SK-N-SH treated with all-trans-retinoic acid at 6 μM for 48 hours (cell line): Measurements from ENCODE around the gene ZNF175.

ENCODE experiments used
- ARNTL ChIP-seq: fragments of 450-650 bp; formaldehyde crosslinking; IDR thresholded peaks from 2 replicates; pipeline ENCODE4 v1.5.0; 2020; ENCODE audit warnings: low read depth, mild to moderate bottlenecking, moderate library complexity, borderline replicate concordance
- GLIS3 ChIP-seq: fragments of 250-450 bp; sonication (Bioruptor Pico); IDR thresholded peaks from 2 replicates; pipeline ENCODE4 v1.5.0; 2020; ENCODE audit warnings: mild to moderate bottlenecking, moderate library complexity
- POU6F1 ChIP-seq: fragments of 250-450 bp; sonication (Bioruptor Pico); IDR thresholded peaks from 2 replicates; pipeline ENCODE4 v1.8.0; 2021; ENCODE audit warnings: low read depth, mild to moderate bottlenecking, moderate library complexity, borderline replicate concordance
- PPARA ChIP-seq: fragments of 250-450 bp; sonication (Bioruptor Pico); IDR thresholded peaks from 2 replicates; pipeline ENCODE4 v1.5.0; 2020; ENCODE audit warnings: mild to moderate bottlenecking, borderline replicate concordance
- RARB ChIP-seq: fragments of 250-450 bp; sonication (Bioruptor Pico); IDR thresholded peaks from 2 replicates; pipeline ENCODE4 v1.8.0; 2021; ENCODE audit warnings: mild to moderate bottlenecking, moderate library complexity
- TCF4 ChIP-seq: fragments of 250-450 bp; sonication (Bioruptor Pico); IDR thresholded peaks from 2 replicates; pipeline ENCODE4 v1.8.0; 2021; ENCODE audit warnings: mild to moderate bottlenecking, moderate library complexity, borderline replicate concordance
- TOX ChIP-seq: fragments of 250-450 bp; sonication (Bioruptor Pico); IDR thresholded peaks from 2 replicates; pipeline ENCODE4 v1.8.0; 2021; ENCODE audit warnings: mild to moderate bottlenecking, moderate library complexity, borderline replicate concordance
- ZFP3 ChIP-seq: fragments of 250-450 bp; sonication (Bioruptor Pico); IDR thresholded peaks from 2 replicates; pipeline ENCODE4 v1.5.0; 2020; ENCODE audit warnings: mild to moderate bottlenecking, moderate library complexity
- ZNF70 ChIP-seq: fragments of 450-650 bp; formaldehyde crosslinking; IDR thresholded peaks from 2 replicates; pipeline ENCODE4 v1.5.0; 2020; ENCODE audit warnings: mild to moderate bottlenecking, moderate library complexity
- TF ChIP-seq, protein P1 (sequence below): fragments of 250-450 bp; sonication (Bioruptor Pico); IDR thresholded peaks from 2 replicates; pipeline ENCODE4 v1.5.0; 2020; ENCODE audit warnings: mild to moderate bottlenecking, moderate library complexity
- TF ChIP-seq, protein P2 (sequence below): fragments of 250-450 bp; sonication (Bioruptor Pico); IDR thresholded peaks from 2 replicates; pipeline ENCODE4 v1.8.0; 2020; ENCODE audit warnings: mild to moderate bottlenecking, moderate library complexity, borderline replicate concordance

GRCh38 chr19:51544038-51544437 is 27.0 kb upstream of the ZNF175 start:
- TF ChIP-seq, protein P1, sequence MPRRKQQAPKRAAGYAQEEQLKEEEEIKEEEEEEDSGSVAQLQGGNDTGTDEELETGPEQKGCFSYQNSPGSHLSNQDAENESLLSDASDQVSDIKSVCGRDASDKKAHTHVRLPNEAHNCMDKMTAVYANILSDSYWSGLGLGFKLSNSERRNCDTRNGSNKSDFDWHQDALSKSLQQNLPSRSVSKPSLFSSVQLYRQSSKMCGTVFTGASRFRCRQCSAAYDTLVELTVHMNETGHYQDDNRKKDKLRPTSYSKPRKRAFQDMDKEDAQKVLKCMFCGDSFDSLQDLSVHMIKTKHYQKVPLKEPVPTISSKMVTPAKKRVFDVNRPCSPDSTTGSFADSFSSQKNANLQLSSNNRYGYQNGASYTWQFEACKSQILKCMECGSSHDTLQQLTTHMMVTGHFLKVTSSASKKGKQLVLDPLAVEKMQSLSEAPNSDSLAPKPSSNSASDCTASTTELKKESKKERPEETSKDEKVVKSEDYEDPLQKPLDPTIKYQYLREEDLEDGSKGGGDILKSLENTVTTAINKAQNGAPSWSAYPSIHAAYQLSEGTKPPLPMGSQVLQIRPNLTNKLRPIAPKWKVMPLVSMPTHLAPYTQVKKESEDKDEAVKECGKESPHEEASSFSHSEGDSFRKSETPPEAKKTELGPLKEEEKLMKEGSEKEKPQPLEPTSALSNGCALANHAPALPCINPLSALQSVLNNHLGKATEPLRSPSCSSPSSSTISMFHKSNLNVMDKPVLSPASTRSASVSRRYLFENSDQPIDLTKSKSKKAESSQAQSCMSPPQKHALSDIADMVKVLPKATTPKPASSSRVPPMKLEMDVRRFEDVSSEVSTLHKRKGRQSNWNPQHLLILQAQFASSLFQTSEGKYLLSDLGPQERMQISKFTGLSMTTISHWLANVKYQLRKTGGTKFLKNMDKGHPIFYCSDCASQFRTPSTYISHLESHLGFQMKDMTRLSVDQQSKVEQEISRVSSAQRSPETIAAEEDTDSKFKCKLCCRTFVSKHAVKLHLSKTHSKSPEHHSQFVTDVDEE = no peak
- TF ChIP-seq, protein P2, sequence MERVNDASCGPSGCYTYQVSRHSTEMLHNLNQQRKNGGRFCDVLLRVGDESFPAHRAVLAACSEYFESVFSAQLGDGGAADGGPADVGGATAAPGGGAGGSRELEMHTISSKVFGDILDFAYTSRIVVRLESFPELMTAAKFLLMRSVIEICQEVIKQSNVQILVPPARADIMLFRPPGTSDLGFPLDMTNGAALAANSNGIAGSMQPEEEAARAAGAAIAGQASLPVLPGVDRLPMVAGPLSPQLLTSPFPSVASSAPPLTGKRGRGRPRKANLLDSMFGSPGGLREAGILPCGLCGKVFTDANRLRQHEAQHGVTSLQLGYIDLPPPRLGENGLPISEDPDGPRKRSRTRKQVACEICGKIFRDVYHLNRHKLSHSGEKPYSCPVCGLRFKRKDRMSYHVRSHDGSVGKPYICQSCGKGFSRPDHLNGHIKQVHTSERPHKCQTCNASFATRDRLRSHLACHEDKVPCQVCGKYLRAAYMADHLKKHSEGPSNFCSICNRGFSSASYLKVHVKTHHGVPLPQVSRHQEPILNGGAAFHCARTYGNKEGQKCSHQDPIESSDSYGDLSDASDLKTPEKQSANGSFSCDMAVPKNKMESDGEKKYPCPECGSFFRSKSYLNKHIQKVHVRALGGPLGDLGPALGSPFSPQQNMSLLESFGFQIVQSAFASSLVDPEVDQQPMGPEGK (CRISPR knock-in tag) = no peak
- TF ChIP-seq GLIS3 (CRISPR knock-in tag) = no peak
- no peak for TF ChIP-seq ARNTL (CRISPR knock-in tag)
- no peak for TF ChIP-seq ZNF70 (CRISPR knock-in tag)
- no peak for TF ChIP-seq POU6F1 (CRISPR knock-in tag)
- TF ChIP-seq TOX = no peak
- no peak for TF ChIP-seq RARB (CRISPR knock-in tag)
- TF ChIP-seq PPARA (CRISPR knock-in tag) = no peak
- TF ChIP-seq ZFP3 = no peak
- no peak for TF ChIP-seq TCF4 (CRISPR knock-in tag)
